HFFc6 (cell line): ENCODE results near the gene UNC45A. TPM values are rescaled to one million over a fixed set of nuclear protein-coding genes. Genes with fewer than 3 reads are reported as not detected.

Experiments
- DNase-seq: peaks from one replicate; pipeline ENCODE4 v3.0.0-alpha.2; 2018
- H3K27ac Mint-ChIP-seq: 2 replicates; pipeline ENCODE4 v1.8.0; 2020; ENCODE audit warnings: mild to moderate bottlenecking, mixed read lengths
- H3K27me3 Mint-ChIP-seq: 2 replicates; pipeline ENCODE4 v1.8.0; 2021; ENCODE audit warnings: mild to moderate bottlenecking, moderate library complexity, mixed read lengths; ENCODE audit not compliant: insufficient read depth
- H3K36me3 Mint-ChIP-seq: 2 replicates; pipeline ENCODE4 v1.8.0; 2021; ENCODE audit warnings: low read depth, mixed read lengths
- H3K4me1 Mint-ChIP-seq: 2 replicates; pipeline ENCODE4 v1.8.0; 2020; ENCODE audit warnings: low read depth, mixed read lengths
- H3K4me3 Mint-ChIP-seq: 2 replicates; pipeline ENCODE4 v1.8.0; 2020; ENCODE audit warnings: mild to moderate bottlenecking, moderate library complexity, mixed read lengths
- H3K9me3 Mint-ChIP-seq: 2 replicates; pipeline ENCODE4 v1.8.0; 2020; ENCODE audit warnings: mild to moderate bottlenecking, mixed read lengths
- CTCF ChIP-seq: fragments of 200-600 bp; sonication (generic); IDR thresholded peaks from 2 replicates; pipeline ENCODE4 v1.5.0; 2021; ENCODE audit warnings: antibody characterized with exemption, mild to moderate bottlenecking
- total RNA-seq, 6 experiments: library from RNA; stranded (reverse); fragmentation: NEBNext Ultra II Directional; extraction: Animal tissue kit (Norgen Biotek cat#: 25700); gene quantifications; 2 replicates in 1 of 6; 3 replicates in 5 of 6; pipeline ENCODE4 v1.2.3, GENCODE V29; 2021

The UNC45A gene
- total RNA-seq, 6 experiments from 2014 or later: 65.3 to 77.5 (median 72.1) TPM

- H3K4me1 Mint-ChIP-seq: peaks cover 39% of the 10 kb centered on the region
- peak overlapping the region; percentile 87 for H3K4me3 Mint-ChIP-seq
- H3K27me3 Mint-ChIP-seq: no peaks in the 10 kb centered on the region; the same call in 1 of the 2 replicates
- DNase-seq: no peak
- H3K9me3 Mint-ChIP-seq: no peaks in the 10 kb centered on the region
- H3K36me3 Mint-ChIP-seq: no peaks in the 10 kb centered on the region
- peak overlapping the region; percentile 92 for H3K27ac Mint-ChIP-seq
- TF ChIP-seq CTCF: no peak
These were observed 5.7 kb upstream of the UNC45A start for GRCh38 chr15:90929246-90930019.

GRCh38 chr15:90930861-90931574 is 4.1 kb upstream of the UNC45A start:
- Mint-ChIP-seq H3K27me3 (peaks cover under 1% of the 10 kb centered on the region; the same call in 1 of the 2 replicates), H3K9me3 (no peaks in the 10 kb centered on the region), H3K4me1 (peaks cover 45% of the 10 kb centered on the region), H3K36me3 (peaks cover 2% of the 10 kb centered on the region; the same call in 1 of the 2 replicates), H3K4me3 (peak overlapping the region; percentile 94), H3K27ac (peak overlapping the region; percentile 92)
- no peak for TF ChIP-seq CTCF
- no peak for DNase-seq

GRCh38 chr15:90931575-90931827 is 3.6 kb upstream of the UNC45A start:
- peaks cover 50% of the 10 kb centered on the region for H3K4me1 Mint-ChIP-seq
- TF ChIP-seq CTCF: no peak
- H3K27me3 Mint-ChIP-seq: peaks cover 2% of the 10 kb centered on the region; the same call in 1 of the 2 replicates
- no peak for DNase-seq
- H3K36me3 Mint-ChIP-seq: peaks cover 6% of the 10 kb centered on the region
- H3K9me3 Mint-ChIP-seq: no peaks in the 10 kb centered on the region
- peak overlapping the region; percentile 92; the same call in 1 of the 2 replicates for H3K27ac Mint-ChIP-seq
- peak overlapping the region; percentile 94 for H3K4me3 Mint-ChIP-seq

- peak within 1 kb of the TSS; percentile 92 for H3K27ac Mint-ChIP-seq
- H3K4me1 Mint-ChIP-seq: peaks cover 54% of the 10 kb centered on the region
- H3K36me3 Mint-ChIP-seq: peaks cover 11% of the 10 kb centered on the region
- H3K4me3 Mint-ChIP-seq: peak within 1 kb of the TSS; percentile 94
- H3K9me3 Mint-ChIP-seq: no peaks in the 10 kb centered on the region
- peaks cover 2% of the 10 kb centered on the region; the same call in 1 of the 2 replicates for H3K27me3 Mint-ChIP-seq
- DNase-seq: peak; percentile 69
- peak; percentile 97 for TF ChIP-seq CTCF
These were observed 3.0 kb upstream of the UNC45A start, which contains the start of gene HDDC3 for GRCh38 chr15:90931828-90932659. TSS of gene HDDC3 (minus strand) at chr15:90932549. CDS start at chr15:90932540, 9 bp downstream.

GRCh38 chr15:90932660-90932991 is 2.5 kb upstream of the UNC45A start:
- Mint-ChIP-seq H3K4me3 (peak overlapping the region; percentile 94), H3K4me1 (peaks cover 54% of the 10 kb centered on the region), H3K9me3 (no peaks in the 10 kb centered on the region), H3K36me3 (peaks cover 11% of the 10 kb centered on the region), H3K27ac (peak overlapping the region; percentile 77), H3K27me3 (peaks cover 2% of the 10 kb centered on the region; the same call in 1 of the 2 replicates)
- peak; percentile 51 for TF ChIP-seq CTCF
- no peak for DNase-seq
